ENCODE measurements around the gene ANKS3. TPM values are rescaled to one million over a fixed set of nuclear protein-coding genes. Genes with fewer than 3 reads are reported as not detected.
A peak's percentile ranks its signal among the peaks of the same experiment; 100 is the strongest.
"Not testable (repeated sequence)": the region's sequence is repeated elsewhere in the genome, so short reads cannot be mapped to it uniquely, and the experiment has no call there.

The ANKS3 gene
- total RNA-seq, 1 donor from 2014 or later = 19.8 TPM

DNA sequence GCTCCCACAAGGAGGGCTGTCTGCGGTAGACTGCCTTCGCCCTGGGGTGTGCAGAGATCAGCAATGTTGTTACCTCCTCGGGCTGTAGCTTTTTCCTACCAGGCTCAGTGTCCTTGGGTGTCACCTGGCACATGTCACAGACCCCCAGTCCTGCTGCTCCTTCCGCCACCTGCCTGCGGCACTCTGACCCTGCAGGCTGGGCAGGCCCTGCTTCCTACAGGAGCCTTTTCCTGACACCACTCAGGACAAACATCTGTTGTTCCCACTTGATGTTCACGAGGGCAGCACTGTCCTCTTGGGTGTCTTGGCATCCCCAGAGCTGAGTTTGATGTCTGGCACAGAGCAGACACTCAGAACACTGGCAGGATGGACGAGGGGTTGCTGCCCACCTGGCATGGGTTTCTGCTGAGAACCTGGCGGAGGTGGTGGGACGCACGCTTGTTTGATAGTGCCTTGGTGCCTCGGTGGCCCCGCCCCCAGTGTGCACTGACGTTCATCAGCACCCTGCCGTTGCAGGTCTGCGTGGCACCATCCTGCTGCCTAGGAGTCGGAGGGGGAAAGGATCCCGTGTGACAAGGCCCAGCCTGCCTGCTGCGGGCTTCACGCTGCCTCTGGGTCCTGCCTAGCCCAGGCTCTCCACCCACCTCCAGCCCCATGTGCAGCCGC is 67.4 kb downstream of the ANKS3 start:
- no peak for DNase-seq

DNA sequence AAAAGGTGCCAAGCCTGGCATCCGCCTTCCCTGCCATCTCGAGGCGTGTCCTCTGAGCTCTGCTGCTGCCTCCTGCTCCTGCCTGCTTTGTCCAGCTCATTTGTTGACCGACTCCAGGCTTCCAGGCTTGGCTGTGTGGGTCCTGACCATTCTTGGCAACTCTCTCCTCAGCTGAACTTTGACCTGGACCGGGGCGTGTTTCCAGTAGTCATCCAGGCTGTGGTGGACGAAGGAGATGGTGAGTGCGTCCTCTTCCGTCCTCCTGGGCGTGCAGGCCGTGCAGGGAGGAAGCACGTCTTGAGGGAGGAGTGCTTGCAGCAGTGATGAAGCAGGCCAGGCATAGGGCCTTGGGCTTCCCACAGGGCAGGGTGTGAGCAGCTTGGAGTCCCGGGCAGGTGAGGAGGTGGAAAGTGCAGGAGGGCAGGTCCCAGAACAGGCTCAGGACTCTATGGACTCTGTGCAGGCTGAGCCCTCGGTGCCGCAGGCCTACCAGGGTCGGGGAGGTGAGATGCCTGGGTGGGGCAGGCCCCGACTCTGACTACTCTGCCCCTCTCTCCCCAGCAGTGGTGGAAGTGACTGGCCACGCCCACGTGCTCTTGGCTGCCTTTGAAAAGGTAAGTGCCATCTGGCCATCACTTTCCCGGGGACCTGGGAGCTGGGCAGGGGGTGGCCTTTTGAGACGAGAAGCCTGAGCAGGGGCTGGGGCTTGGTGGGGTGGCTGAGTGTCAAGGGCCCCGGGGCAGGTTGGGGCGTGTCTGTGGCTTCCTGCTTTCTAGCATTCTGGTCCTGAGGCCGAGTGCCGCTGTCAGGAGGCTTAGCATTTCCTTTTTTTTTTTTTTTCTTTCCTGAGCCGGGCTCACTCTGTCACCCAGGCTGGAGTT is 69.3 kb downstream of the ANKS3 start:
- no peak for DNase-seq

DNA sequence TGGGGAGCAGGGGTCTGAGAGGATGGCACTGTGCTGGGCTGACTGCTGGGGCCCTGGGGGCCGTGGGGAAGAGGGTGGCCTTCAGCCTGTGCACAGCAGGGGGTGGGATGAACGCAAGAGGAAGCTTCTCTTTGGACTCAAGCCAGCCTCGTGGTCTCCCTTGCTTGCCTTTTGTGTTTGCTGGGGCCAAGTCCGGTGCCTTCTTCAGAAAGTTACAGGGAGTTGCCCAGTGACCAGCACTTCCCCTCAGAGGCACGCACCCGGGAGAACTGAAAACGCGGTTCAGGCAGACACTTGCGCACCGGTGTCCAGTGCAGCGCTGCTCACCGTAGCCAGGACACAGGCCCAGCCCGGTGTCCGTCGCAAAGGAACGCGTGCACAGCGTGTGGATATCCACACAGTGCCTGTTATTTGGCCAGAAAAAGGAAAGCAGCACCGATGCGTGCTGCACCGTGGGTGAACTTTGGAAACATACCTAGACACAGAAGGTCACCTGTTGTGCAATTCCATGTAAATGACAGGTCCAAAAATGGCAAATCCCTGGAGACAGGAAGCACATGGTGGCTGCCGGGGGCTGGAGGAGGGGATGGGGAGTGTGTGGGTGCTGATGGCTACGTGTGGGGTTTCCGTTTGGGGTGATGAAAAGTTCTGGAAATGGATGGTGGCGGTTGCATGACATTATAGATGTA is 70.2 kb downstream of the ANKS3 start:
- no peak for DNase-seq

DNA sequence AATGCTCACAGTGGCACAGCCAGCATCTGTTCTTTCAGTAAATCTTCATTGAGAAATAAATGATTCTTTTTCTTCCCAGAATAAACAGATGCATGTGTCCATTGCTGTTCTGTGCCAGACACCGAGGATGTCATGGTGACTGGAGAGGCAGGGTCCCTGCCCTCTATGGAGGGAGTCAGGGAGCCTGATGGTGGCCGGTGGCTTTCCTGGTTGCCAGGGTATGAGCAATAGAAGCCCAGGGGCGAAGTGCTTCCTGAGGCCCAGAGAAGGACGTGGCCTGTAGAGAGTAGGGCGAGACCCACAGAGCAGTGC is 70.7 kb downstream of the ANKS3 start:
- no peak for DNase-seq

DNA sequence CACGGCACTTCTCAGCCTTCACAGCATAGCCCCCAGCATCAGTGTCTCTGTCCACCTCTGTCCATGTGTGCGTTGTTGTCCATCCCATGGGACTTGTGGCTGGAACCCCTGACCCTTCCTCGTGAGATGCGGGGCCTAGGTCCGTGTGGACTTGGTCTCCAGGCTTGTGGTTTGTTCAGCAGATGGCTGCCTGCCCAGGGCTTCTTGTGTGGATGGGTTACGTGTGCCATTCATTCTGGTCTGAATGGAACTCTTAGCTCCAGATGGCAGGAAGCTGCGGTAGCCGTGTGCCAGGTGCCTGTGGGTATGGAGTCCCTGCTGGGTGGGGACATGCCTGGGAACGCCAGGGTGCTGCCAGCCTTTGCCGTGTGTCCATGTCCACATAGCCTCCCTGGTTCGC is 72.4 kb downstream of the ANKS3 start:
- DNase-seq = no peak

DNA sequence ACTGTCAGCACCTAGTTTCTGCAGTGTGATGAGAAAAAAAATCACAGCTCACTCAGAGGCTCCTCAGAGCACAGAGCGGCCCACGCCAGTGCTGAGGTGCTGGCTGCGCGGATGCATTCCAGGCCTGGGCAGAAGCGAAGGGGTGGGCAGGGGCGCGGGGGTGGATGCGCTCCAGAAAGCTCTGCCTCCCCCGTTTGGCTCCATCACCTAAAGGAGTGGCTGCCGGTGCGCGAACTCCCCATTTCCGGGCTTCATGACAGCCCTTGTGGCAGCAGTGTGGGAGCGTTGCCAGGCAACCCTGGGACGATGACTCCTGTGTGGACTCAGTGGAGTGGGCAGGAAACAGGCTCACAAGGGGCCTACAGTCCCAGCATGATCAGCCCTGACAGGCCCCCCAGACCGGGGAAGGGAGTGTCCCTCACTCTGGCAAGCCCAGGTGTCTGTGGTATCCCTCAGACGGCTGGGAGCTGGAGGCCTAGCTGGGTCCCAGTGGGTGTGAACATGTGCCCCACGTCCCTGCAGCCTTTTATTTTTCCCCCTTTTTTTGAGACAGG is 73.5 kb downstream of the ANKS3 start:
- peak; percentile 77 for DNase-seq

DNA sequence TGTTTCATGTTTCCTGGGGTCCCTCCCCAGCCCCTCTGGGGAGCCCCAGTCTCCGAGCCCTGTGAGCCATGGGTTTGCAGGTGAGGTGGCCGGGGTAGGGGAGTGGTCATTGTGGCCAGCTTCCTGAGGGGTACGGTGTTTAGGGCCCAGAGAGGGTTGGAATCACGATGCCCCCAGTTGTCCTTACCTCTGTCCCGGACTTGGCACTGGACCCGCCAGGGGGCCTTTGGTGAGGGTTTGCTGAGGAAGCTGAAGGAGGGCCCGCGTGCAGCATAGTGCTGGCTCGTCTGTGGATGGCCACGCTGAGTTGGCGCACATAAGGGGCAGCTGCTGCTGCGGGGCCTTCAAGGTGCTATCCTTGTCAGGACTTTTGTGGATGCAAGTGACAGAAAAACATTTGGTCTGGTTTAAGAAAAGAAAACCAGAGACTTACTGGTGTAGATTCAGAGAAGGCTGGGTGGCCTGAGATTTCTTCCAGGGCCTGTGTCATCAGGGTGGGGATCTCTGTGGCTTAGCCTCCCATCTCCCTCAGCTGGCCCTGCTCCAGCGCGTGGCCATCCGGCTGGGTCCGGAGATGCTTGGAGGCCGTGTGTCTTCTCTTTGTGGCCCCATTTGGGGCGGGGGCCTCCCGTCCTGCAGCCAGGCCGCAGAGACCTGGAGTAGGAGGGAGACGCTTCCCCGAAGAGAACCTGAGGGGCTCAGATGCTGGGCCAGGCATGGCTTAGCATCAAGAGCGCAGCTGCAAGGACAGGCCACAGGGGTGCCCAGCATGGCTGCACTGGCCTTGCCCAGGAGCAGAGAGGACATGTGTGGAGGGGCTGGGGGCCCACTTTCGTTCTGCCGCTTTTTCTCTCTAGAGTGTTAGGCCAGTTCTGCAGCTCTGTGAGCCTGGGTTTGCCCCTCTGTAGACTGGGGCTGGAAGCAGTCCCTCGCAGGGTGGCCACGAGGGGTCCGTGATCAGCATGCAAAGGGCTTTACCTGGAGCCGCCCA is 74.4 kb downstream of the ANKS3 start:
- DNase-seq = no peak

DNA sequence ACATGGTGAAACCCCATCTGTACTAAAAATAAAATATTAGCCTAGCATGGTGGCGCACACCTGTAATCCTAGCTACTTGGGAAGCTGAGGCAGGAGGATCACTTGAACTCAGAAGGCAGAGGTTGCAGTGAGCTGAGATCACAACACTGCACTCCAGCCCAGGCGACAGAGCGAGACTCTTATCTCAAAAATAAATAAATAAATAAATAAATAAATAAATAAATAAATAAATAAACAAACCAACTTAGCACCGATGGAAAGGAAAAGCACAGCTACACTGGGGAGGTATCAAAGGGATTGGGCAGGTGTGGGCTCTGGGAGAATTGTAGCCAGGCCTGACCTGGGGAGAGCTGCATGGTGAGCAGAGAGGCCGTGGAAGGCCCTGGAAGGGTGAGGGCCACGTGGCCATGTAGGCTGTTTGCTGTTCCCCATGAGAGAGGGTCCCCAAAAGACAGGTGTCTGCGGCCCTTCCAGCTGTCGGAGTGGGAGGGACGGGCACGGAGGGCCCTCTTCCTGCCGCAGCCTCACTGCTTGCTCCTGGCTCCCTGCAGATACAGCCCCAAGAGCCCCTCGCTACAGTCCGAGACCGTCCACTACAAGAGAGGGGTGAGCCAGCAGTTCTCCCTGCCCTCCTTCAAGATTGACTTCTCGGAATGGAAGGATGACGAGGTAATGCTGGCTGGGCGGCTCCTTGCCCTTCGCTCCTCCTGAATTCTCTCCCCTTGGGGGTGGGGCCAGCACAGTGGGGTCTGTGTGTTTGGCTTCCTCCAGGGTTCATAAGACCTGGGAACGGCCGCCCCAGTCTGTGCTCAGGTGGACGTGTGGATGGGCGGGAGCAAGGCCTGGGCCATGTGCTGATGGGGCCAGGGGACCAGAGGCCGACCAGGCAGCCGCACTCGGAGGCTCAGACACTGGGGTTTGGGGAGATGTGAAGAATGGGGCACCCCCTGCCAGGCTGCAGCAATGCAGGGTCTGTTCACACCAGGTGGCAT is 77.1 kb downstream of the ANKS3 start:
- DNase-seq = no peak

DNA sequence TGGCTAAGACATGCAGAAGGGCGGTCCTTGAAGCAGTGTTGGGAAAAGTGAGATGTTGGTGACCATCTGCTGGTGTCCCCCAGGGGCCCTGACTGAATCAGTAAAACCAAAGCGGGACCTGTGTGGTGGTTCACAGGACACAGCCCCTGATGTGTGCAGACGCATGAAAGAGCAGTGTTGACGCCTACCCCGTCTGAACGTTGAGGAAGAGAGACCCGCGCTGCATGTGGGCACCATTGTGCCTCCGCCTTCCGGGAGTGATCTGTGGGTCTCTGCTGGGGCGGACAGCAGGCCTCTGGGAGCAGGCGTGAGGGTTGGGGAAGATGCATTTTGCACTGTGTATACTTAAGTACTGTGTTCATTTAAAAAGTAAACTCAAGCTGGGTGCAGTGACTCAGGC is 77.8 kb downstream of the ANKS3 start:
- no peak for DNase-seq

DNA sequence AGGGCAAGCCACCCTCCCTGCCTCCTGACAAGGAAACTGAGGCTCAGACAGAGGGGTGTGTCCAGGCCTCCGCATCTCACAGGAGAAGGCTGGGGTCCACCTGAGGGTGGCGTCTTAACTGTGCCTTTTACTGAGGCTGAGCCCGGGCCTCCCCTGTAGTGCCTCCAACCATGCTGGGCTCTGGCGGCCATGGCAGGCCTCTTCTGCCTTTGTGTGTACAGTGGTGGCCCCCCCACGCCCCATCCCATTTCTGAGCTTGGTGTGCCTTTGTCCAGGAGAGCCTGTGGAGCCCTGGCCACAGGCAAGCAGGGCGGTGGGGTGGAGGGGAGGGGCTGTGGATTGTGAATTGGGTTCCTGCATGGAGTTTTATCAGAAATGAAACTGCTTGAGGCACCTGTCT is 78.3 kb downstream of the ANKS3 start:
- no peak for DNase-seq

DNA sequence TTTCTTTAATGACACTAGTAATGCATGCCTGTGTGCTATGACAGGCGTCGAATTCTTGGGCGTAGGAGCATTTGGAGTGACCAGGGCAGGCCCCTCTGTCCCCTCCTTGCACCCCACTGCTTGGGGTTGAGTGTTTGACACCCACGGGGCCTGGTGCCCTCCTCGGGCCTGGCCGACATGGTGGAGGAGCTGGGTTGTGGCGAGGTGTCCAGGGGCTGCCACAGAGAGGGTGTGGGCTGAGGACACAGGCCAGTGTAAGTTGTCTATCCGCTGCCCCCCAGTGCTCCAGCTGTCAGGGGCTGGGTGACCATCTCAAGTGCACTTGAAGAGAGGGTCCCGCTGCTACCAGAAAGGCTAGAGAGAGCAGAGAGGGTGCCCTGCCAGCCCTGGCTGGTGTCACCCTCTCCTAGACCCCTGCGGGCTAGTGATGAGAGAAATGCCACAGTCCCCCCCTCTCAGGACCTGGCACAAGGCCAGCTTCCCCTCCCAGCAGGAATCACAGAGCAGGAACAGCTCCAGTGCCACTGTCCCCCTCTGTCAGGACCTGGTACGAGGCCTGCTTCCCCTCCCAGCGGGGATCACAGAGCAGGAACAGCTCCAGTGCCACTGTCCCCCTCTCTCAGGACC is 79.0 kb downstream of the ANKS3 start:
- DNase-seq = no peak

DNA sequence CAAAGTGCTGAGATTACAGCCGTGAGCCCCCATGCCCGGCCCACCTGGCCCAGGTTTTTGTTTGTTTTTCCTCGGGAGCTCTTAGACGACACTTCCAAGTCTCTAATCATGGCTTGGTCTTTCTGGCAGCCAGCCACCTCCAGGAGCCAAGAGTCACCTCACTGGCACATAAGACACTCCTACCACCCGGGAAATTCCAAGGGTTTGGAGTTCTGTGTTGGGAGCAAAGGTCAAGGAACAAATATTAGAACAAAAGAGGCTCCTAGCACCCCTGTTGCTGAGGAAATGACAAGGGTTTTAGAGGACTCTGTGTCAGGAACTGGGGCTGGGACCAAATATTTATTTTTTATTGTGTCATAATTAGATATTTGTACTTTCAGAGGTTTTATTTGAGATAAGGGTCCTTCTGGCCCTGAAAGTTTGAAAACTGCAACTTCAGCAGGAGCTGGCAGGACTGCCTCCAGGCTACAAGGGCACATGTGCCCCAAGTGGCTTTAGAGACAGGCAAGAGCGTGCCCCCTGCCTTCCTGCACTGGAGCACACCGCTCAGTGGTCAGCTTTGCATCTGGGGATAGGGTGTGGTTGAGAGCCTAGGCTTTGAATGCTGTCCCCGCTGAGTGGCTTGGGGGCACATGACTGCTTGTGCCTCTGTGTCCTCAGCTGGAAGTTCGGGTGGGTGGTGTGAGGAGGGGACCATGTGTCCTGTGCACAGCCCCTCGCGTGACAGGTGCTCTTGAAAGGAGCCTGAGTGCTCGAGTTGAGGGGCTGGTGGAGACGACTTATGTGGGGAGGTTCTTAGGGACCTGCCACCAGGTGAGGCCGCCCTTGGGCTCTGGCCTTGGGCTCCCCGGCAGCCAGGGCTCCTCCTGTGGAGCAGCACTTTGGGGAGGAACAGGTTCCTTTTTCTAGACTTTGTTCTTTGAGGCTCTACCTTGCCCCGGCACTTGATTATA is 79.8 kb downstream of the ANKS3 start:
- no peak for DNase-seq

DNA sequence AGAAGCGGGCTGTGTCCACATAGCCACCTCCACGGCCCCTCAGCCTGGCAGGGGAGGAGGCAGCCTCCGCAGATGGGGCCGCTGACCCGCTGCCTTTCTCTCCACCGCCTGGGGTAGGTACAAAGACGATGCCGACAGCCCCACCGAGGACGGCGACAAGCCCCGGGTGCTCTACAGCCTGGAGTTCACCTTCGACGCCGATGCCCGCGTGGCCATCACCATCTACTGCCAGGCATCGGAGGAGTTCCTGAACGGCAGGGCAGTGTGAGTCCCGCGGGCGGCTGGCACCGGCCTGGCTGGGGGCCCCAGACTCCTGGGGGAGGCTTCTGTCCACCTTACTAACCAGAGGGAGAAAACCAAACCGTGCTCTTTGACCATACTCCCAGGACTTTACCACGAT is 81.5 kb downstream of the ANKS3 start:
- no peak for DNase-seq

DNA sequence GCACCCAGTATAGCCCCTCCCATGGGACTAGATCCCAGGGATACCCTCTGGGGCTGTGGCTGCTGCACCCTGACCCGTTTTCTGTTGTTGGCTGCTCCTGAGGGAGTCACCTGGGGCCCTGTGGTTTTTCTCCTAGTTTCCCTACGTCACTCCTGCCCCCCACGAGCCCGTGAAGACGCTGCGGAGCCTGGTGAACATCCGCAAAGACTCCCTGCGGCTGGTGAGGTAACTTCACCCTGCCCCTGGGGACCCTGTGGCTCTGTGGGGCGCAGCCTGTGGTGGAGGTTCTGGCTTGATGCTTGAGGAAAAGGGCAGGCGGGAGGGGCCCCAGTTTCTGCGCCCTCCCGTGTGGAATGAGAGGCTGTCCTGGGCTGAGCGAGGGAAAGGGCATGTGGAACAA is 82.2 kb downstream of the ANKS3 start:
- no peak for DNase-seq

DNA sequence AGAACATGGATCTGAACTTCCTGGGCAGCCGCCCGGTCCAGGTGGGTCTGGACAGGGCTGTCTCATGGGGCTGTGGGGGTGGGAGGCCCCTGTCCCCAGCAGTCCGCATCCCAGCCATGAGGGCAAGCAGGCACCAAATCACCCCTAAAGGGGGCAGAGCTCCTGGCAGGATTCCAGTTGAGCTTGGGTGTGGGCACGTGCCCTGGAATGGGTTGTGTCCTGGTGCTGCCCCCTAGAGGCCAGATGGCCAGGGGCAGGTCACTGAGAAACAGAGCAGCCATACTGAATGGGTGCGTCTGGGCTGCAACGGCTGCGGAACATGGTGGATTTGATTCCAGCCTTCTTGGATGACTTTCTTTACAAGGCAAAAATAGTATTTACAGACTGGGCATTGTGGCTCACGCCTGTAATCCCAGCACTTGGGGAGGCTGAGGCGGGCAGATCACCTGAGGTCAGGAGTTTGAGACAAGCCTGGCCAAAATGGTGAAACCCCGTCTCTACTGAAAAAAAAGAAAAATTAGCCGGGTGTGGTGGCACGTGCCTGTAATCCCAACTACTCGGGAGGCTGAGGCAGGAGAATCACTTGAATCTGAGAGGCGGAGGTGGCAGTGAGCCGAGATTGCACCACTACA is 83.5 kb downstream of the ANKS3 start:
- DNase-seq = not testable (repeated sequence)

DNA sequence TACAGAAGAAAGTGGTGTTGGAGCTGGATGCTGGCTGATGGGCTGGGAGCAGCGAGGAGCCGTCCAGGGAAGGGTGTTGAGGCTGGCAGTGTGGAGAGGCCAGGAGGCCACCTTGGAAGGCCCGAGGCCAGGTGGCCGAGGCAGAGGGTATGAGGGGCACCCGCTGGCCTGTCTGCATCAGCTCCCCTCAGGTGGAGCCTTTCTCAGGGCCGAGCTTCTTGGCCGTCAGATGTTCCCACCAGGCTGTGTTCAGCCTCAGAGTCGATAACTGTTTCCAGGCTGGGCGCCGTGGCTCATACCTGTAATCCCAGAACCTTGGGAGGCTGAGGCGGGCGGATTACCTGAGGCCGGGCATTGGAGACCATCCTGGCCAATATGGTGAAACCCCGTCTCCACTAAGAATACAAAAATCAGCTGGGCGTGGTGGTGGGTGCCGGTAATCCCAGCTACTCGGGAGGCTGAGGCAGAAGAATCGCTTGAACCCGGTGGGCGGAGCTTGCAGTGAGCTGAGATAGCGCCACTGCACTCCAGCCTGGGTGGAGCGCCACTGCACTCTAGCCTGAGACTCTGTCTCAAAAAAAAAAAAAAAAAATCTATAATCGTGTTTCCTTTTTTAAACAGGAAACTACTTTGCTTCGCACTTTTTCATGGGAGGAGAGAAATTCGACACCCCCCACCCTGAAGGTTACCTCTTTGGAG is 84.2 kb downstream of the ANKS3 start:
- DNase-seq = no peak

DNA sequence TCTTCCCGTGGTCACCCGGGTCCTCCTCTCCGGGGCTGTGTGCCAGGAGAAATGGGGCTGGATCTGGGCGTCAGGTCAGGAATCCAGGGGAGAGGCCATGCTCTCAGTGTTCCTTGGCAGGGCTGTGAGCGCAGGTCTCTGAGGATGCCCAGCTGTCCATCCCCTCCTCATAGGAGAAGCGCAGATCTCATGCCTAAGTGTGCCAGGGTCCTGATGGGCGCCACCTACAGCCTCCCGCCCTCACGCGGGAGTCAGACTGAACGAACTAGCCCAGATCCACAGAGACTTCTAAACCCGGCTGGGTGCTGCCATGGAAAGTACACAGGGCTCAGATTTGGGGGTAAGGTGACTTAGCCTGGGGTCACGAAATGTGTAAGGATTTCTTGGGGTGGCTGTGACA is 85.2 kb downstream of the ANKS3 start:
- DNase-seq = no peak

DNA sequence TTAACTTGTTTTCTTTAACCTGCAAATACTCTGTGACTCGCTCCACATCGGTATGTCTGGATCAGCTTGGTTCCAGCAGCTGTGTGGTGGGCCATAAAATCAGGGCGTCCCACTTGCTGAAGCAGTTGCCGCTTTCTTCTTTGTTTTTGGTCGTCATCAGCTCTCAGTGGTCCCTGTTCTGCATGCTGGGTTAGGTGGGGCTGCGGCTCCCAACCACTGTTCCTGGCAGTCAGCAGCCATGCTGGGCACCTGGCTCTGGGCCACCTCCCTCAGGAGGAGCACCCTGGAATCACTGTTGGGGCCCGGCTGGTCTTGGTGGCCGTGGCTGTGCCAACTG is 86.5 kb downstream of the ANKS3 start:
- no peak for DNase-seq

Data from occipital lobe (tissue), 2 donors.